Stimulated activated CD8-positive, alpha-beta memory T cell treated with anti-CD3 and anti-CD28 coated beads, Interleukin-7, amount 100 ng/mL, for 4 hours (primary cell): ENCODE data around the gene FJX1.
"Not testable (repeated sequence)": the region's sequence is repeated elsewhere in the genome, so short reads cannot be mapped to it uniquely, and the experiment has no call there.

Experiments used
- DNase-seq, 2 donors: peaks; one replicate each; pipeline ENCODE4 v3.0.0-alpha.2; 2020; ENCODE audit warnings: low read depth in 2 of 2

The FJX1 gene

DNA sequence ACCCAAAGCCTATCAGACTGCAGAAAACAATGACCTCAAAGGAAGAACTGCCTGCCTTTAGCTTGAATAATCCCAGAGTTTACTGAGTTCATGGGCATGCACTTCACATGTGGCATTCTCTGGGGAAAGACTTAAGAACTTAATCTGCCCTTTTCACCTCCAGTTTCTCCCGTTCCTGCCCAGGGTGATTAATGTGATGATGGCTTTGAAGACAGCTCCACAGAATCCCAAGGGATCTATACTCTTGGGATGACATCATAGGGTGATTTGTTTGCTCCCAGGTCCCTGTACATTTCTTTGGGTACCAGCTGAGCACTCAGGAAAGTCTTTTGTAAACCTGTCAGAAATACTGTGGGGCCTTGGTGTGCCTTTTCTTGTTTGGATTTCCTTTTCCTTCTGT, 14.0 kb downstream of the FJX1 start:
- DNase-seq = no peak

DNA sequence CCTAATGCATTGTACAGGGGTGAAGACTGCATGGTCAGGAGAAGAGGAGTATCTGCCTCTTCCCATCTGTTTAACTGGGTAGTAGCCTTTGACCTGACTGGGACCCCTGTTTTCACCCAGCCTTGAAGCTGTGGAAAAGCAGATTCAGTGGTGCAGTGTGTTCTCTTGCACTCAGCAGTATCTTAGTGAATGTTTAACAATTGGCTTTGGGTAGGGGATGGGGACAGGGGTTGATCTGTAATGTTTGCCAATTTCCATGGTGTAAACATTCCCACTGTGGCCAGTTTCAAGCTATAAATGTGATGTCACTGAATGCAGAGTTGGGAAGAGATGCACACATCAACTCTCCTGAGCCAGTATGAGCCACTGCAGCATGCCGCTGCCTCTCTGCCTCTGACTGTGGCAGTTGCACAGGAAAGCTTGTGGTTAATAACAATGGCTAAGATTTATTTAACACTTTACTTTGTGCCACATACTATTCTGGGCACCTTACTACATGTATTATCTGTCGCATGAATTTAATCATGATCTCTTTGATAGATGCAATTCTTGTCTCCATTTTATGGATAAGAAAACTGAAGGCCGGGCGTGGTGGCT, 15.7 kb downstream of the FJX1 start:
- DNase-seq = no peak

- no peak for DNase-seq
Measured at GRCh38 chr11:35635933-35636332, 17.7 kb downstream of the FJX1 start.

DNA sequence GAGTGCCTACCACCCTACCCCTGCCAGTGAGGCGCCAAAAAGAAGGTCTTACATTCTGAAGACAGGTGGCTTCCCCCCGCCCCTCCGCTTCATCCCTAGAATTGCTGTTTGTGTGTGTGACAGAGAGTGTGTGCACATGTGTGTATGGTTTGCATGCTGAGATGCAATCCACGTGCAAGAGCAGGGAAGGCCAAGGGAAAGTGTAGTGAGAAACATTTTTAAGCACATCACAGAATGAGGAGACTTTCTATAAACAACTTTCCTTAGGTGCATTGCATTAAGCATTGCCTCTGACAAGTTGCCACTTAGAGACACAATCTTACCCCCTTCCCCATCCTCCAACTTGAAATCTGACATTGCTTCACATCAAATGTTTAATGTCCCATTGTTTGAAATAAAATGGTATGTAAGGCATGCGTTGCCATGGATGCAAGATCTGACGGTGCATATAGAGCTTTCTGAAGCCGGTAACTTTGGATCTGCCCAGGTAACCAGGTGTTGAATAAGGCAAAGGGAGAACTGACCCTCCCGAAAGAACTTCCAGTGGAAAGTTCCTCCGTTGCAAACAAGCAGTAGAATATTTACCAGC, 21.4 kb downstream of the FJX1 start:
- no peak for DNase-seq

DNA sequence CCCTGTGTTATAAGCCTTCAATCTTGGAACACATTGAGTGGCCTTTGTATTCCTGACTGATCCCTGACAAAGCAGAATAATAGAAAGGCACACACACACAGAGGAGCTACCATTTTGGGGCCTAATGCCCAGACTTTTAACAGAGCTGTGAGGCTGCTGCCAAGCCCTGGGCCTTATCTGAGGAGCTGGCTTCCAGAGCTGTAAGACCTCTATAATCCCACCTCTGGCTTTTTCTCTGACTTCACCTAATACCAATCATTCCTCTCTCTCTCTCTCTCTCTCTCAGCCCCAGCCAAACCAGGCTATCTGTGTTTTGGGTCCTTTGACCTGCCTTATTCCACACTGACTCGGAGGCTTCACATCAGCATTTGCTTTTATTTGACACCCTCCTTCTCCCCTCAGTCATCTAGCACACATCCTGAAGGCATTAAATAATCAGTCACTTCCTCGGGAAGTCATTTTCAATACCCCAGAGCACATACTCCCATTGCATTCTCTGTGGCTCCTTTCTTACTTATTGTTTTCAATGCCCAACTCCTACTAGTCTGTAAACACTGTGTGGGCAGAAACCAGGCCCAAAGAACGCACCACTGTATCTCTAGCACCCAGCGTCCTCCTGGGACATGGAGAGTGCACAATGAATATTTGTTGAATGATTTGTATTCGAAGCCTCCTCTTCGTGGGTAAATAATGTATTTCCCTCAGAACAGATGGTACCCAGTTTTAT, 23.1 kb downstream of the FJX1 start:
- DNase-seq = no peak

DNA sequence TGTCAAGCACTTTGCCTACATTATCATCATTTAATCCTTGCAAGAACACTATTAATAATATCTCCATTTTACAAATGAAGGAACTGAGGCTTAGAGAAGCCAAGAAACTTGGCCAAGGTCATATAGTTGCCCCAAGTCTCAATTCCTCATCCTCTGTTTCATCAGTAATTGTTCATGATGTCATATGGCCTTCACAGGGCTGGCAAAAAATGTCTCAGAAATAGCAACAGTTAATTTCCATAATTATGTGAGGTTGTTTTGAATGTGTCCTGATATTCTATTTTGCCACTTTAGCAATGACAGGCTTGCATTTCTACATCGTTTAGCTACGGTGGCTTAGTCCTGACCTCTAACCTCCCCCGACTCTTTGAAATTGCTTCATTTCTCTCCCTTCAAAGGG, 23.7 kb downstream of the FJX1 start:
- DNase-seq = no peak

GRCh38 chr11:35647421-35648093, 29.3 kb downstream of the FJX1 start:
- DNase-seq = no peak

- DNase-seq = no peak
Measured at GRCh38 chr11:35650006-35650405, 31.7 kb downstream of the FJX1 start.

DNA sequence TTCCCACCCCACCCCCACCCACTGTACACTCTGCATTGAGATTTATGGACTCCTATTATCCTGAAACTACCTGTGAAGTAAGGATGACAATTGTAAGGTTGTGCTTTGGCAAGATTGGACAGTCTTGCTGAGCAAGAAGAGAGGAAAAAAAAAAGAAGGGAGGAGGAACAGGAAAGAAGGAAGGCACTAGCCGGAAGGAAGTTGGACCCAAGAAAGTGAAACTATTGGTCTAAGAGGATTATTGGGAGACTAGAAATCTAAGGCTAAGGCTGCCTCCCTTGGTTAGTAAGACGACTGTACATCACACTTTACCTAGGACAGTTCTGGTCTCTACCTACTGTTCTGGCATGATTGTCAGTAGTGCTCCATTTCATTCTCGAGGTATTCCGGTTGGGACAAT, 32.2 kb downstream of the FJX1 start:
- no peak for DNase-seq

DNA sequence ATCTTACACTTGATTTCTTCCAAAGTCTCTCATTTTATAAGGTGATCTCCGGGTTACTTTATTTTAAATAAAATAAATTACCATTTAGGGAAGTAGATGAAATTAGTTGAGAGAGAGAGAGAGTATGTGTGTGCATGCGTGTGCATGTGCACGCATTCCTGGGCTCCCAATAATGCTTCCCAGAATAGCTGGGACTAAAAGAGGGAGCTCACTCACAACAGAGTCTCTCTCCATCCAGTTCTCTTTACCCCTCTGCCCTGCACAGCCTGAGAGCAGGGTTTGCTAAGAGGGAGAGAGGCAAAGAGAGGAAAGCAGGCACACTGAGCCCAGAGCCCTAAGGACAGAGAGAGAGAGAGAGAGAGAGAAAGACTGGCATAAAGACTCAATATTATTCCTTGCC, 33.0 kb downstream of the FJX1 start:
- DNase-seq = no peak

GRCh38 chr11:35652786-35653185, 34.5 kb downstream of the FJX1 start:
- not testable (repeated sequence) for DNase-seq

DNA sequence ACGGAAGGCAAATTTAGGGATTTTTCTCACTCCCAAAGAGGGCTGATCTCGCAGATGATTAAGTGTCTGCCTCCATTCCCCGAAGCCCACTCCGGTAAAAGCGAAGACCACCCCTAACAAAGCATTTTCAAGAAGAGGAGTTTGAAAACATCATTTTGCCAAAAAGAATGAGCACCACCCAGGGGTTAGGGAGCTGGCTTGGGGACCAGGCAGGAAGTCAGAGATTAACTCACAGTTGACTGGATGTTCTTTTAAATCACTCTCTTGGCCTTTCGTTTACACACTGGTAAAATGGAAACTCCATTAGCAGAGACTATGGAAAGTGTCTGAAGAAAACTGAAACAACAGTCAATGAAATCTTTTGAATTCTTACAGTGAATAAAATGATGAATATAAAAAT, 36.5 kb downstream of the FJX1 start:
- DNase-seq = no peak

GRCh38 chr11:35655254-35655653, 37.0 kb downstream of the FJX1 start:
- no peak for DNase-seq

DNA sequence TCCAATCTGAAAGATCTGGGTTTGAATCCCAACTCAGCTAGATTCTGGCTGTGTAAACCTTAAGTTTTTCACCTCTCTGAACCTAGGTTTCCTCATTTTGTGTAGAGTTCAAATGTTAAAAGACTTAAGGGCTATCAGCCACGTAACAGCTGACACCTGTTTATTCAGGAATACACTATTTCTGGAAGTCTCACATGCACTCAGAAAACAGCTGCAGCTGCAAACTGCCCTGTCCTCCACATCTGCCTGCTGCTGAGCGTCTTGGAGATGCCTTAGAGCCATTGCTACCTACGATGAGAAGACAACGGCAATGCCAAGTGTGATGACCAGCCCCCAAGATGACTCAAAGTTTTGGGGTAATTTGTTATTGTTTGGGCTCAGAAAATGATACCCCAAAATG, 37.6 kb downstream of the FJX1 start:
- DNase-seq = no peak

DNA sequence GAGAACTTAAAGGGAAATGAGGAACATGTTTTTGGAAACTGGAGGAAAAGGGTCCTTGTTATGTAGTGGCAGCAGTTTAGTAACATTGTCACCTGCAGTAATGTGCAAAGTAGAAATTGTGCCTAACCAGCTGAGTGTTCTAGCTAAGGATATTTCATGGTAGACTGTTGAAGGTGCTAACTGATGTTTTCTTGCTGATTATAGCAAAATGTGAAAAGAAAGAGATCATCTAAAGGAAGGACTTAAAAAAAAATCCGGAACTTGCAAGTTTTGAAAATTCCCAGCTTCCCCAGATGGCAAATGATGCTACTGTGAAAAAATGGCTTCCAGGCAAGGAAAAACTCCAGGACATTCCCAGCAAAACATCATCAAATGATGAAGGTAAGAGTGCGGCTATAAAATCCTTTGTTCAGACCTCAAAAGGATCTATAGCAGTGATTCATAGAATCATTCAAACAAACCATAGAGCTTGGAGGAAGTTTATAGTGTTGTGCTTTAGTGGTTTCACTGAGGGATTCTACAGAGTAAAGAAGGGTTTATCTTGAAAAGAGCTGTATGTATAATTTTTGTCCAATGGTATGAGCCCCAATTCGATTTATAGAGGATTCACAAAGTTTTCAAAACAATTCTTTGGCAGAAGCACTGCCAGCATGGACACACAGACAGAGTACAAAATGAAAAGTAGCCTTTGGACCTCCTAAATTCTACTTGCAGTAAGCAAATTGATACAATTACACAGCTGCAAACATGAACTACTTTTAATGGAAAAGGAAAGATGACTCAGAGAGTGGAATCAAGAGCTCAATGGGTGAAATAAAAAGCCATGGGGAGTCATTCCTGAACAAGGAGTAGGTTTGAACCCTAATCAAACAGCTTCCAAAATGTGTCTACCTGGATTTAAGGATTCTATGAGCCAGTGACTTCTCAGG, 40.0 kb downstream of the FJX1 start:
- no peak for DNase-seq

DNA sequence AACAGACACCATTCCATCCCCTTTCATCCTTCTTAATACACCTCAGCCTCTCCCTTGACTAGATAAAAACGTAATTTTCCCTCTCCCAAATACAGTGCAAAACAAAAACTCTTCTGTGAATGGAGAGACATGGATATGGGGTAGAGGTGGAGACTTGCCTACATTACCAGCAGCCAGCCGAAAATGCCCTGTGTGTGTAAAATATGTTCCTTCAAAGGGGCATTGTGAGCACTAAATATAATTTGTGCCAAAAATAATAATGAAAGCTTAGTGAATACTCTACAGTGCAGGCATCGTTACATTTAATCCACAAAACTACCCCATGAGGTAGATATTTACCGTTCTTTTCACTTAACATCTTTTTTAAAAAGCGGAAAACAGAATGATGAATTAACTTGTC, 43.3 kb downstream of the FJX1 start:
- no peak for DNase-seq

DNA sequence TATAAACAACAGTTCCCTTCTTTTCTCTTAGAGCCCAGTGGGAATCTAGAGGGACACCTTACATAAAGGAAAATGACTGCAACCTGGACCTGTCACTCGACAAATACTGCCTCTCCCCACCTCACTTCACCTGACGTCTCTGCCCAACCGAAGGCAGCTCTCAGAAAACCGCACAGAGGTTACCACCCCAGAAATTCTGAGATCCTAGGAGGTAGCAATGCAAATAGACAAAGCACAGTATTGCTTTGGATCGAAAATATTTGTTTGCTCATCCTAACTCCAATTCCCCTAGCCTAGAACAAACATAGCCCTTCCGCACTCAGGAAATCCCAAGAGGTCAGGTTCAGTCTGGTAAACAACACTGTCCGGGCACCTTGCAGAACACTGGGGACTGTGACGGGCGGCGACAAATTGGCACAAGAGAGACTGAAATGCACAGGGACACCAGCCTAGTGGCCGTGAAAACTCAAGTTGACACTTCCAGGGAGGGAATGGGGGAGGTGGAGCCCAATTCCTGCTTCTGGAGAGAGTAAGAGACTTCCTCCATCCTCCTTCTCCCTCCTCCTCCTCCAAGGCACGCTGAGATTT, 43.9 kb downstream of the FJX1 start:
- DNase-seq = no peak

DNA sequence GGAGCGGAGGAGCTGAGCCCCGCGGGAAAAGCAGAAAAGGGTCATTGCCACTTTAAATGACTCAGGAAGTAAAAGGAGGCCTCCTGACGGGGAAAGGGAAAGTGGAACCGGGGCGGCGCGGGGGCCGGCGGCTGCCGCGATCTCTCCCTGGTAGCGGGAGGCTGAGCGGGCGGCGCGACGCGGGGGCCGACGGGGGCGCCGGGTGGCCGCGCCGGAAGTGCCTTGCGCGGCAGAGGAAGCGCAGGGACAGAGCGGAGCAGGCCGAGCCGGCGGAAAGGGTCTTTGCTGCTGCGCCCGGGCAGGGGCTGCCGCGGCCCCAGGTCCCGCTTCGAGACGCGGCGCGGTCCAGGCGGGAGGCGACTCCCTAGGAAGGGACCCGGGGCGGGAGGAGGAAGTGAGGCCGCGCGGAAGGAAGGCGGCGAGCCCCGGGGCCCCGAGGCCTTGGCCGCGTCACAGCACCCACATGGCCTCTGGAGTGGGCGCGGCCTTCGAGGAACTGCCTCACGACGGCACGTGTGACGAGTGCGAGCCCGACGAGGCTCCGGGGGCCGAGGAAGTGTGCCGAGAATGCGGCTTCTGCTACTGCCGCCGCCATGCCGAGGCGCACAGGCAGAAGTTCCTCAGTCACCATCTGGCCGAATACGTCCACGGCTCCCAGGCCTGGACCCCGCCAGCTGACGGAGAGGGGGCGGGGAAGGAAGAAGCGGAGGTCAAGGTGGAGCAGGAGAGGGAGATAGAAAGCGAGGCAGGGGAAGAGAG, 44.6 kb downstream of the FJX1 start, which contains the start of gene TRIM44:
Gene TRIM44, plus strand, starts transcription at position 127 of the 759 bp plus-strand sequence. Its CDS starts 337 bp downstream, at position 464.
- peak; percentile 77 to 85 for DNase-seq

DNA sequence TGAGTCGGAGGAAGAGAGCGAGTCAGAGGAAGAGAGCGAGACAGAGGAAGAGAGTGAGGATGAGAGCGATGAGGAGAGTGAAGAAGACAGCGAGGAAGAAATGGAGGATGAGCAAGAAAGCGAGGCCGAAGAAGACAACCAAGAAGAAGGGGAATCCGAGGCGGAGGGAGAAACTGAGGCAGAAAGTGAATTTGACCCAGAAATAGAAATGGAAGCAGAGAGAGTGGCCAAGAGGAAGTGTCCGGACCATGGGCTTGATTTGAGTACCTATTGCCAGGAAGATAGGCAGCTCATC, 45.1 kb downstream of the FJX1 start:
- no peak for DNase-seq

GRCh38 chr11:35664977-35665441, 46.7 kb downstream of the FJX1 start:
- DNase-seq = no peak

DNA sequence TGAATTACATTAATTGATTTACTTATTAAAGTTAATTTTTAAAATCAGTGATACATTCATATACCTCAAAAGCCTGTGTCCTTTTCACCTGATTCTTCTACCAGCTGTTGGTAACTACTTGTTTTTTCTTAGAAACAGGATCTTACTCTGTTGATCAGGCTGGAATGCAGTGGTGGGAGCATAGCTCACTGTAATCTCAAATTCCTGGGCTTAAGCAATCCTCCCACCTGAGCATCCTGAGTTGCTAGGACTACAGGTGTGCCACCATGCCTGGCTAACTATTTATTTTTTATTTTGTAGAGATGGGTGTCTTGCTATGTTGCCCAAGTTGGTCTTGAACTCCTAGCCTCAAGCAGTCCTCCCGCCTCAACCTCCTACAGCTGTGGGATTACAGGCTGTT, 49.0 kb downstream of the FJX1 start:
- no peak for DNase-seq
